Lung (tissue), 16 donors: Measurements from ENCODE around the gene PLAGL1. TPM values are rescaled to one million over a fixed set of nuclear protein-coding genes. Genes with fewer than 3 reads are reported as not detected.

Source experiments
- ATAC-seq: fragments of 200-7000 bp; cut with Tn5 transposase; one replicate; pipeline ENCODE4 v1.9.1; 2020; ENCODE audit warnings: moderate number of reproducible peaks; ENCODE audit not compliant: insufficient read depth, low FRiP score
- DNase-seq, 3 donors: peaks; one replicate each; pipeline ENCODE4 v3.0.0-alpha.2; 2013 to 2017
- H3K27ac ChIP-seq, 2 donors: one replicate each; pipeline ENCODE4 v1.5.1; 2013; ENCODE audit warnings: mild to moderate bottlenecking in 2 of 2, moderate library complexity in 2 of 2, control low read depth in 1 of 2, inconsistent platforms in 1 of 2, low read depth in 1 of 2, low read length in 1 of 2
- H3K27me3 ChIP-seq, 3 donors: one replicate each; pipeline ENCODE4 v1.5.1; 2013; ENCODE audit warnings: low read length in 2 of 3; ENCODE audit not compliant: control insufficient read depth in 3 of 3, insufficient read depth in 3 of 3
- H3K36me3 ChIP-seq, 4 donors: one replicate each; pipeline ENCODE4 v1.5.1; 2013; ENCODE audit warnings: low read length in 4 of 4, mild to moderate bottlenecking in 1 of 4, moderate library complexity in 1 of 4; ENCODE audit not compliant: control insufficient read depth in 4 of 4, insufficient read depth in 4 of 4
- H3K4me1 ChIP-seq, 5 donors: one replicate each; pipeline ENCODE4 v1.5.1; 2013; ENCODE audit warnings: low read length in 5 of 5, mild to moderate bottlenecking in 2 of 5, moderate library complexity in 1 of 5; ENCODE audit not compliant: control insufficient read depth in 5 of 5, insufficient read depth in 5 of 5
- H3K4me3 ChIP-seq: one replicate; pipeline ENCODE4 v1.5.1; 2013; ENCODE audit warnings: mild to moderate bottlenecking, control low read depth, moderate library complexity
- H3K9ac ChIP-seq, 2 donors: one replicate each; pipeline ENCODE4 v1.5.1; 2013; ENCODE audit warnings: low read length in 2 of 2, control low read depth in 1 of 2; ENCODE audit not compliant: insufficient read depth in 1 of 2
- H3K9me3 ChIP-seq, 4 donors: one replicate each; pipeline ENCODE4 v1.5.1; 2013; ENCODE audit warnings: low read length in 3 of 4, mild to moderate bottlenecking in 1 of 4, moderate library complexity in 1 of 4; ENCODE audit not compliant: control insufficient read depth in 4 of 4, insufficient read depth in 3 of 4
- WGBS, 2 donors: extraction: QIAGEN DNeasy Blood & Tissue Kit; methylation state at CpG; one replicate each; pipeline ENCODE4 v1.1.7; 2013; 5-methylcytosine and 5-hydroxymethylcytosine counted together
- long read RNA-seq, 5 donors: transcript quantifications; one replicate each; lab custom pipeline, GENCODE V29; 2026
- polyA plus RNA-seq, 2 donors: library from polyadenylated mRNA; stranded (reverse); fragments of 200-250 nt; gene quantifications; one replicate each; pipeline ENCODE4 v1.2.1, GENCODE V29; 2013
- total RNA-seq, 2 donors: library from RNA; depleted of rRNA in 1 of 2; stranded (reverse); fragments of >200 nt in 1 of 2; gene quantifications; one replicate each; pipeline ENCODE4 v1.2.1, GENCODE V29; 2014 to 2021
- TF ChIP-seq, protein P1 (sequence below): IDR thresholded peaks from 2 replicates; pipeline ENCODE4 v1.5.1; 2012; ENCODE audit warnings: mild to moderate bottlenecking; ENCODE audit errors: control extremely low read depth, extremely low read depth
- donor health status: control.
- donor health status: control.
- donor health status: Bipolar disorder and iron deficiency.
- donor health status: healthy.
- donor health status: DM: yes; HTN: yes; CAD: no.

PLAGL1 gene, protein sequence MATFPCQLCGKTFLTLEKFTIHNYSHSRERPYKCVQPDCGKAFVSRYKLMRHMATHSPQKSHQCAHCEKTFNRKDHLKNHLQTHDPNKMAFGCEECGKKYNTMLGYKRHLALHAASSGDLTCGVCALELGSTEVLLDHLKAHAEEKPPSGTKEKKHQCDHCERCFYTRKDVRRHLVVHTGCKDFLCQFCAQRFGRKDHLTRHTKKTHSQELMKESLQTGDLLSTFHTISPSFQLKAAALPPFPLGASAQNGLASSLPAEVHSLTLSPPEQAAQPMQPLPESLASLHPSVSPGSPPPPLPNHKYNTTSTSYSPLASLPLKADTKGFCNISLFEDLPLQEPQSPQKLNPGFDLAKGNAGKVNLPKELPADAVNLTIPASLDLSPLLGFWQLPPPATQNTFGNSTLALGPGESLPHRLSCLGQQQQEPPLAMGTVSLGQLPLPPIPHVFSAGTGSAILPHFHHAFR
- total RNA-seq (10 to 100 TPM; 30.1 to 86.9 TPM), polyA plus RNA-seq (10 to 100 TPM; 15.5 to 29.2 TPM)
- long read RNA-seq, donor 1, transcript PLAGL1-203 (3 exons, 2,800 nt) = major isoform, 5 of 32 reads
- long read RNA-seq, donor 1, partial matches to known transcripts = 22 of 32 reads
- long read RNA-seq, donor 1, other reads (novel, unspliced or antisense) = 0 of 32 reads
- long read RNA-seq, donor 2, partial matches to known transcripts = 11 of 17 reads
- long read RNA-seq, donor 2, other reads (novel, unspliced or antisense) = 0 of 17 reads
- long read RNA-seq, donor 3, partial matches to known transcripts = 23 of 26 reads
- long read RNA-seq, donor 3, other reads (novel, unspliced or antisense) = 0 of 26 reads
- long read RNA-seq, donor 4, partial matches to known transcripts = 24 of 29 reads
- long read RNA-seq, donor 4, other reads (novel, unspliced or antisense) = 0 of 29 reads
- long read RNA-seq, donor 5, partial matches to known transcripts = 33 of 45 reads
- long read RNA-seq, donor 5, other reads (novel, unspliced or antisense) = 0 of 45 reads

DNA sequence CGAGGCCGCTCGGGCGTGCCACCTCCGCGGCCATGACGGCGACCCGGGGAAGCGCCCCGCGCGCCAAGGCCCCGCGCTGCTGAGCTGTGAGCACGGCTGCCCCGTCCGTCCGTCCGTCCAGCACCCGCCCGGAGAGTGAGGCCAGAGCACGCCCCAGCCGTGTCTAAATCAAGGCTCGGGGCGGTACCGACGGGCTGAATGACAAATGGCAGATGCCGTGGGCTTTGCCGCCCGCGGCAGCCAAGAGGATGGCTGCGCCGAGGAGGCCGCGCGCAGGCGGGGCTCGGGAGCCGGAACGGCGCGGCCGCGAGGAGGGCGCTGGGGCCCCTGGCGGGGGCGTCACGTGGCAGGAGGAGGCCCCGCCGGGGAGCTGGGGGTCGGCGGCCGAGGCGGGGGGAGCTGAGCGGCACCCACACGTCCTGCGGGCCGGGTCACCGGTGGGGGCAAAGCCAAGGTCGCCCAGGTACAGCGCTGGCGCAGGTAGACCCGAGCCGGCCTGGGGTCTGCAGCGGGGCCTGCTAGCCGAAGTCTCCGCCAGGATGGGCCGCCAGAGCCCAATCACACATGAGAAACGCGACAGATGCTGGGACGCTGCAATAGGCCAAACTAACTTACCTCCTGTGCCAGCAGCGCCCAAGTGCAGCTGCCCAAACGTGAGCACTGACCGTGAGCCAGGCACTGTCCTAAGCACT is at the start of gene PLAGL1:
Gene PLAGL1, minus strand, starts transcription at position 140 of the 692 bp plus-strand sequence. CDS start 60,123 bp downstream, outside the sequence.
- no peaks in the 10 kb centered on the region for H3K27me3 ChIP-seq
- ATAC-seq (peak; percentile 86), DNase-seq (peak; percentile 75 to 84 (median 76))
- no peaks in the 10 kb centered on the region for H3K9me3 ChIP-seq
- WGBS, 2 donors = 55 to 67% methylated on average over 72 to 75 of the region's 75 CpGs
- peak within 1 kb of the TSS; percentile 73 for H3K4me3 ChIP-seq
- peak within 1 kb of the TSS; percentile 49 to 82 for H3K9ac ChIP-seq
- peak within 1 kb of the TSS; percentile 37 to 72 for H3K27ac ChIP-seq
- TF ChIP-seq, protein P1, sequence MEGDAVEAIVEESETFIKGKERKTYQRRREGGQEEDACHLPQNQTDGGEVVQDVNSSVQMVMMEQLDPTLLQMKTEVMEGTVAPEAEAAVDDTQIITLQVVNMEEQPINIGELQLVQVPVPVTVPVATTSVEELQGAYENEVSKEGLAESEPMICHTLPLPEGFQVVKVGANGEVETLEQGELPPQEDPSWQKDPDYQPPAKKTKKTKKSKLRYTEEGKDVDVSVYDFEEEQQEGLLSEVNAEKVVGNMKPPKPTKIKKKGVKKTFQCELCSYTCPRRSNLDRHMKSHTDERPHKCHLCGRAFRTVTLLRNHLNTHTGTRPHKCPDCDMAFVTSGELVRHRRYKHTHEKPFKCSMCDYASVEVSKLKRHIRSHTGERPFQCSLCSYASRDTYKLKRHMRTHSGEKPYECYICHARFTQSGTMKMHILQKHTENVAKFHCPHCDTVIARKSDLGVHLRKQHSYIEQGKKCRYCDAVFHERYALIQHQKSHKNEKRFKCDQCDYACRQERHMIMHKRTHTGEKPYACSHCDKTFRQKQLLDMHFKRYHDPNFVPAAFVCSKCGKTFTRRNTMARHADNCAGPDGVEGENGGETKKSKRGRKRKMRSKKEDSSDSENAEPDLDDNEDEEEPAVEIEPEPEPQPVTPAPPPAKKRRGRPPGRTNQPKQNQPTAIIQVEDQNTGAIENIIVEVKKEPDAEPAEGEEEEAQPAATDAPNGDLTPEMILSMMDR = no peak
- H3K36me3 ChIP-seq = no peaks in the 10 kb centered on the region
- peaks cover 0 to 2% (median 0%) of the 10 kb centered on the region in 5 donors for H3K4me1 ChIP-seq

DNA sequence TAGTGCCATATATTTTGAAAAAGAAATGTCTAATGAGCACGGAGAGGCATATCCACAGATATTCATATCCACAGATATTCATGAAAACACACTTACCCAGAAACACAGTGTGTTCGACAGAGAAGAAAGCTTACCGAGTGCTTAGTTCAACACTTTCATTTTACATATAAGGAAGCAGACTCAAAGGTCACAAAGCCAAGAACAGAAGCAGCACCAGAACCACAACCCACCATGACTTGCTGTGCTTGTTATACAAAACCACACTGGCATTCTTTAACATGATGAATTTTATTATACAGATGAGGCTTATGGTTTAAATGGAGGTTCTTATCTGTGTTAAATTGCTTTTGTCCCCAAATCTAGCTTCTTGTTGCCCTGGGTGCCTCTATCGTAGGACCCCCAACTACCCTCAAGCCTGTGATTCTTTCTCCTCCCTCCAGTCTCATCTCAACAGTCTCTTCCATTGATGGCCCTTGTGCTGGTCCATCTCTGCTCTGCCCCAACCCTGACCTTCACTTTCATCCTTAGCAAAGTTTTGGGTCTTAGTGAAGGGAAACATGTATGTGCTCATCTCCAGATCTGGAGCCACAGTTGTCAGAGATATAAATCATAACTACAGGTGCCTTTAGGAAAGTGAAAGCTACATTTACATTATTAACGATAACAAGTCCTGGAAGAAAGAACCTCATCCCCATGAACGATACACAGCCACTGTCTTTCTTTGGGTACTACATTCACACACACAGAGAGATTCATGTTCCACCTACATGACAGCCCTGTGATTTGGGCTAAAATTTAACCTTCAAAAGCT is 47.3 kb upstream of the PLAGL1 start:
- H3K9ac ChIP-seq = no peak overlapping the region
- peaks cover 0 to 3% (median 0%) of the 10 kb centered on the region in 4 donors for H3K9me3 ChIP-seq
- H3K4me1 ChIP-seq = no peaks in the 10 kb centered on the region
- peak overlapping the region in 1 of 2 donors; percentile 44 for H3K27ac ChIP-seq
- H3K27me3 ChIP-seq = peaks cover 0 to 3% (median 0%) of the 10 kb centered on the region in 3 donors
- H3K4me3 ChIP-seq = no peak overlapping the region
- TF ChIP-seq, protein P1 = no peak
- DNase-seq (no peak), ATAC-seq (no peak)
- H3K36me3 ChIP-seq = no peaks in the 10 kb centered on the region
- 38 to 58% methylated on average over 6 of the region's 6 CpGs for WGBS, 2 donors

DNA sequence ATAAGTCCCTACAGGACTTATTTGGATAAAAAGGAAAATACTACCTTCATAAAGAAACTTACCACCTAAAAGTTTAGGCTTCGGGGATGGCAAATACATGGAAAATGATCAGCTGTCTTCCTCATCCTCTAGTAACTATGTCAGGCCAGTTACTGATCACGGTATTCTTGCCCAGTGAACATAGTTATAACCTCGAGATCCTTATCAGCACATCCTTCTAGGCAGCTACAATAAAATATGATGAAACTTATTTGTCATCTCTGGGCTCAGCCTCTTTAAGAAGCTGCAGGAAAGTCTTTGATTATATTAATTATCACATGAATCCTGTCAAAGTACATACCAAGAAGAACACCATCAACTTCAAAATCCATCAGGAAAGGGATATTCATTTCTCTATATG is 45.5 kb upstream of the PLAGL1 start:
- no peaks in the 10 kb centered on the region for H3K27me3 ChIP-seq
- H3K9me3 ChIP-seq = no peaks in the 10 kb centered on the region
- TF ChIP-seq, protein P1 = no peak
- no peaks in the 10 kb centered on the region for H3K4me1 ChIP-seq
- no peaks in the 10 kb centered on the region for H3K36me3 ChIP-seq
- WGBS, 2 donors = 47 to 55% methylated on average over 3 of the region's 3 CpGs
- no peak for DNase-seq
- H3K9ac ChIP-seq = no peak overlapping the region
- no peak overlapping the region for H3K4me3 ChIP-seq
- no peak overlapping the region for H3K27ac ChIP-seq
- no peak for ATAC-seq
